Uterus (tissue), 2 donors: Measurements from ENCODE around the gene SELENOO.

Experiments
- CTCF ChIP-seq, 4 experiments: fragments of 200-600 bp in 2 of 4; fragments of 450-650 bp in 2 of 4; sonication (generic) in 2 of 4; IDR thresholded peaks; one replicate each; pipeline ENCODE4 v1.5.1; 2016 to 2019; ENCODE audit warnings: antibody characterized with exemption in 4 of 4, mild to moderate bottlenecking in 2 of 4, moderate library complexity in 1 of 4
- POLR2A ChIP-seq, 2 donors: fragments of 450-650 bp; IDR thresholded peaks; one replicate each; pipeline ENCODE4 v1.6.1; 2016; ENCODE audit warnings: antibody characterized with exemption in 2 of 2, mild to moderate bottlenecking in 1 of 2, moderate library complexity in 1 of 2

GRCh38 chr22:50160947-50161346 is 39.9 kb upstream of the SELENOO start:
- no peak for TF ChIP-seq CTCF (IDR thresholded peaks at IDR 0.05)
- no peak for TF ChIP-seq POLR2A (IDR thresholded peaks at IDR 0.05)
